WERI-Rb-1 (cell line): ENCODE results near the gene STX5.
"Not testable (repeated sequence)": the region's sequence is repeated elsewhere in the genome, so short reads cannot be mapped to it uniquely, and the experiment has no call there.

Experiments used
- DNase-seq: peaks from one replicate; pipeline ENCODE4 v3.0.0-alpha.2; 2020
- H3K27ac ChIP-seq: fragments of 250-450 bp; sonication (Bioruptor Pico); 2 replicates; pipeline ENCODE4 v1.5.1; 2020; ENCODE audit warnings: mild to moderate bottlenecking, moderate library complexity
- H3K27me3 ChIP-seq: fragments of 250-450 bp; sonication (Bioruptor Pico); 2 replicates; pipeline ENCODE4 v1.5.1; 2021; ENCODE audit warnings: mild to moderate bottlenecking, low read depth, moderate library complexity; ENCODE audit not compliant: insufficient read depth, severe bottlenecking
- H3K36me3 ChIP-seq: fragments of 250-450 bp; sonication (Bioruptor Pico); 2 replicates; pipeline ENCODE4 v1.5.1; 2020; ENCODE audit warnings: mild to moderate bottlenecking, moderate library complexity
- H3K4me3 ChIP-seq: 2 replicates; pipeline ENCODE4 v1.5.1; 2011; ENCODE audit warnings: low read depth, mild to moderate bottlenecking, control low read depth, low read length
- H3K9me3 ChIP-seq: fragments of 250-450 bp; sonication (Bioruptor Pico); 2 replicates; pipeline ENCODE4 v1.5.1; 2021; ENCODE audit warnings: mild to moderate bottlenecking, moderate library complexity; ENCODE audit not compliant: severe bottlenecking
- TF ChIP-seq, protein P1 (sequence below): IDR thresholded peaks from 2 replicates; pipeline ENCODE4 v1.5.1; 2011; ENCODE audit warnings: low read depth, mild to moderate bottlenecking, control low read depth, inconsistent platforms, low read length

Gene STX5

DNA sequence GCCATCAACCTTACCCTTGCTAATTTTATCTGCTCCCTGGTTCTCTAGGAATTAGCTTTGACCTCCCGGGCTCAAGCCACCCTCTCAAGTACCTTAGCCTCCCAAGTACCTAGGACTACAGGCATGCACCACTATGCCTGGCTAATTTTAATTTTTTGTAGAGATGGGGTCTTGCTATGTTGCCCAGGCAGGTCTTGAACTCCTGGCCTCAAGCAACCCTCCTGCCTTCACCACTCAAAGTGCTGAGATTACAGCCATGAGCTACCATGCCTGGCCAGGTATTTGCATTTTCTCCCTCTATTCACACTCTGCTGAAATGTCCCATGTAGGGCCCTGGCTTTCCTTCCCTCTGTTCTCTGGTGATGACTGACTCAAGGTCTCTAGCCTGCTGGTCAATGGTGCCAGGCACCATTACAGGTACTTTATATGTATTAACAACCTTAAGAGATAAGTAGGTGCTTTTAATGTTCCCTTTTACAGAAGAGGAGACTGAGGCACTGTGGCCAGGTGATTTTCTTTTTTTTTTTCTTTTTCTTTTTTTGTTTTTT, 16.0 kb upstream of the STX5 start:
- no peaks in the 10 kb centered on the region for H3K9me3 ChIP-seq
- no peaks in the 10 kb centered on the region for H3K27me3 ChIP-seq
- DNase-seq: no peak
- no peak overlapping the region for H3K27ac ChIP-seq
- TF ChIP-seq, protein P1, sequence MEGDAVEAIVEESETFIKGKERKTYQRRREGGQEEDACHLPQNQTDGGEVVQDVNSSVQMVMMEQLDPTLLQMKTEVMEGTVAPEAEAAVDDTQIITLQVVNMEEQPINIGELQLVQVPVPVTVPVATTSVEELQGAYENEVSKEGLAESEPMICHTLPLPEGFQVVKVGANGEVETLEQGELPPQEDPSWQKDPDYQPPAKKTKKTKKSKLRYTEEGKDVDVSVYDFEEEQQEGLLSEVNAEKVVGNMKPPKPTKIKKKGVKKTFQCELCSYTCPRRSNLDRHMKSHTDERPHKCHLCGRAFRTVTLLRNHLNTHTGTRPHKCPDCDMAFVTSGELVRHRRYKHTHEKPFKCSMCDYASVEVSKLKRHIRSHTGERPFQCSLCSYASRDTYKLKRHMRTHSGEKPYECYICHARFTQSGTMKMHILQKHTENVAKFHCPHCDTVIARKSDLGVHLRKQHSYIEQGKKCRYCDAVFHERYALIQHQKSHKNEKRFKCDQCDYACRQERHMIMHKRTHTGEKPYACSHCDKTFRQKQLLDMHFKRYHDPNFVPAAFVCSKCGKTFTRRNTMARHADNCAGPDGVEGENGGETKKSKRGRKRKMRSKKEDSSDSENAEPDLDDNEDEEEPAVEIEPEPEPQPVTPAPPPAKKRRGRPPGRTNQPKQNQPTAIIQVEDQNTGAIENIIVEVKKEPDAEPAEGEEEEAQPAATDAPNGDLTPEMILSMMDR: no peak
- no peak overlapping the region for H3K4me3 ChIP-seq
- peaks cover 18% of the 10 kb centered on the region for H3K36me3 ChIP-seq

DNA sequence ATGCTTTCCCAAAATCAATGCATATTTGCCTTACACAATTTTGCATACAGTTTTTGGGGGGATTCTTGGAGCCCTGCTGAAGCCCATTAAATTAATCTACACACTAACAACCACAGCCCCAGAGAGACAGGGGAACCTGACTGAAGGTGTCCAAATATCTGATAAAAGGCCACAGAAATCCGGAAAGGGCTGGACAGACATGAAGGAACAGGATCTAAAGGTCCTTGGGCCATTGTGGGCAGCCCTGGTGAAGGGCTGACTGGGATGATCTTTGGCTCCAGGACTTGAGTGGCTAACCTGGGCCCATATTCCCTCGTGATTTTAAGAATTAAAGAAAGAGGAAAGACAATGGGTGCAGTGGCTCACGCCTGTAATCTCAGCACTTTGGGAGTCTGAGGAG, 14.3 kb upstream of the STX5 start:
- H3K27ac ChIP-seq: no peak overlapping the region
- TF ChIP-seq, protein P1: no peak
- no peaks in the 10 kb centered on the region for H3K9me3 ChIP-seq
- no peak for DNase-seq
- no peak overlapping the region for H3K4me3 ChIP-seq
- H3K36me3 ChIP-seq: peaks cover 3% of the 10 kb centered on the region; the same call in 1 of the 2 replicates
- peaks cover 3% of the 10 kb centered on the region for H3K27me3 ChIP-seq

DNA sequence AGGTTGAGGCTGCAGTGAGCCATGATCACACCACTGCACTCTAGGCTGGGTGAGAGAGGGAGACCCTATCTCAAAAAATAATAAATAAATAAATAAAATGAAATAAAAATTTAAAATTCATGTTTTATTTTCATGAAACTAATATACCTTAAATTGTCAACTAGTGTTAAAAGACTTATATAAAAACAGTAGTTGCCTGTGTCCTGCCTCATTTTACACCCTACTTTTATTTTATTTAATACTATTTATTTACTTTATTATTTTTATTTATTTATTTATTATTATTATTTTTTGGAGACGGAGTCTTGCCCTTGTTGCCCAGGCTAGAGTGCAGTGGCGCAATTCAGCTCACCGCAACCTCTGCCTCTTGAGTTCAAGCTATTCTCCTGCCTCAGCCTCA, 12.3 kb upstream of the STX5 start:
- TF ChIP-seq, protein P1: no peak
- Histone ChIP-seq H3K27me3 (peaks cover 4% of the 10 kb centered on the region), H3K9me3 (no peaks in the 10 kb centered on the region), H3K36me3 (no peaks in the 10 kb centered on the region), H3K27ac (no peak overlapping the region), H3K4me3 (no peak overlapping the region)
- DNase-seq: no peak

DNA sequence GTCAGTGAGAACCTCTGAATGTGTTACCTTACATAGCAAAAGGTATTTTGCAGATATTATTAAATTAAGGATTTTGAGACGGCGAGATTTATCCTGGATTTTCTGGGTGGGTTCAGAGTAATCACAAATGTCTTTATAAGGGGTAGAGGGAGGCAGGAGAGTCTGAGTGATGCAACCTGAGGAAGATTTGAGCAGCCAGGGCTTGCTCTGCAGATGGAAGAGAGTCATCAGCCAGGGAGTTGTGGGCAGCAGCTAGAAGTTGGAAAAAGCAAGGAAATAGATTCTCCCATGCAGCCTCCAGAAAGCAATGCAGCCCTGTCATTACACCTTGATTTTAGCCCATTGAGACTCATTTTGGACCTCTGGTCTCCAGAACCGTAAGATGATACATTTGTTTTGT, 11.6 kb upstream of the STX5 start:
- Histone ChIP-seq H3K4me3 (no peak overlapping the region), H3K27ac (peak overlapping the region; percentile 98; the same call in 1 of the 2 replicates), H3K36me3 (no peaks in the 10 kb centered on the region), H3K27me3 (peaks cover 4% of the 10 kb centered on the region), H3K9me3 (no peaks in the 10 kb centered on the region)
- no peak for DNase-seq
- TF ChIP-seq, protein P1: no peak

DNA sequence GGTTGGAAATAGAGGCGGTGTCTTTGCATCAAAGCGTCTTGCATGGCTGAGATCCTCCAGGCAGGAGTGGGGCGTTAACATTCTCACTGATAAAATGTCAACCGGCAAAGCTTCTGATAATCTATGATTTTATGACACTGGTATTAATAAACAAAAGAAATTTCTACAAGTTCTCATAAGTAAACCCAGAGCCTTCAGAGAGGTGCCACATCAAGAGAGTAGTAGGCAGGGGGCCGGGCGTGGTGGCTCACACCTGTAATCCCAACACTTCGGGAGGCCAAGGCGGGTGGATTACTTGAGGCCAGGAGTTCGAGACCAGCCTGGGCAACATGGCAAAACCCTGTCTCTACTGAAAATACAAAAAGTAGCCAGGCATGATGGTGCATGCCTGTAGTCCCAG, 11.0 kb upstream of the STX5 start:
- DNase-seq, H3K36me3 ChIP-seq, H3K27me3 ChIP-seq, H3K9me3 ChIP-seq: not testable (repeated sequence)
- peak overlapping the region; percentile 55 for H3K4me3 ChIP-seq
- H3K27ac ChIP-seq: peak overlapping the region; percentile 98

DNA sequence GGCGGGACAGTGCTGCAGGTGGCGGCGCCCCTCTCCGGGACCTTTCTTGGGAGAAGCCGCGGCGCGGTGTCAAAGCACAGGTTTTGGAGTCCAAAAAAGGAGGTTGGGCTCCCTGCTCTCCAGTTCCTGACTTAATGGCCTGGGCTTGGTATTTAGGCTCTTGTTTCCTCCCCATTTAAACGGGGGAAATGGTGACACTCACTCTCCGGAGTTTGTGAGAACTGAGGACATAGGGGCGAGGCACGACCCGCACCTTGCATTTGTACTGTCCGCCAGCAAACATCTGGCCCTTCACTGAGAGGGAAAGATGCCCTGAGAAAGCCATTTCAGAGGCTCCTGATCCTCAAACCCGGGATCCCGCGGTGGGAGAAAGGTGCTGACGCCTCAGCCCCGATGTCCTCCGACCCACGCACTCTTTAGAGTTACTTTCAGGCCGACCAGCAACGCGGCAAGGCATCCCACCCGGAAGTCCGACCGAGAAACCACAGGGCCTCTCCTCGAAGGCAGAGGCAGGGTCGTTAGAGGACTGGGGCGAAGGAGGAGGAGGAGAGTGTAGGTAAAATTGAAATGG, 10.4 kb upstream of the STX5 start:
- Histone ChIP-seq H3K4me3 (peak overlapping the region; percentile 55), H3K9me3 (no peaks in the 10 kb centered on the region), H3K27ac (peak overlapping the region; percentile 98), H3K27me3 (peaks cover 4% of the 10 kb centered on the region), H3K36me3 (no peaks in the 10 kb centered on the region; the same call in 1 of the 2 replicates)
- TF ChIP-seq, protein P1: no peak
- peak; percentile 67 for DNase-seq
